SU-DHL-6 (cell line): ENCODE results near the gene TRMT44.
A peak's percentile ranks its signal among the peaks of the same experiment; 100 is the strongest.

Experiments used
- H2AFZ ChIP-seq: fragments of 200-600 bp; sonication (generic); 2 replicates; pipeline ENCODE4 v1.6.1; 2014; ENCODE audit warnings: low read depth, mild to moderate bottlenecking, moderate library complexity, mixed read lengths, antibody characterized with exemption, low read length; ENCODE audit not compliant: severe bottlenecking
- H3F3A ChIP-seq: fragments of 200-600 bp; shearing (Covaris generic); 2 replicates; pipeline ENCODE4 v1.6.0; 2016; ENCODE audit warnings: antibody characterized with exemption, mild to moderate bottlenecking; ENCODE audit not compliant: insufficient read depth
- H3K27ac ChIP-seq: fragments of 200-600 bp; sonication (generic); 2 replicates; pipeline ENCODE4 v1.5.1; 2016; ENCODE audit warnings: low read depth, mild to moderate bottlenecking, low read length, moderate library complexity, mixed read lengths
- H3K27me3 ChIP-seq: fragments of 200-600 bp; sonication (generic), shearing (Covaris generic); 2 replicates; pipeline ENCODE4 v1.6.0; 2014; ENCODE audit warnings: mild to moderate bottlenecking, low read length
- H3K36me3 ChIP-seq: fragments of 200-600 bp; sonication (generic); 2 replicates; pipeline ENCODE4 v1.6.1; 2014; ENCODE audit warnings: mild to moderate bottlenecking, low read length, mixed read lengths
- H3K4me2 ChIP-seq: fragments of 300-600, 200-600 bp; shearing (Covaris generic), sonication (generic); 2 replicates; pipeline ENCODE4 v1.6.0; 2014; ENCODE audit warnings: low read length, low read depth, mild to moderate bottlenecking; ENCODE audit not compliant: poor library complexity, severe bottlenecking
- H3K4me3 ChIP-seq: fragments of 200-600 bp; sonication (generic); 2 replicates; pipeline ENCODE4 v1.5.1; 2014; ENCODE audit warnings: antibody characterized with exemption, low read length, mild to moderate bottlenecking, mixed read lengths; ENCODE audit not compliant: insufficient read depth, poor library complexity, severe bottlenecking
- H3K79me2 ChIP-seq: fragments of 200-600 bp; sonication (generic); 2 replicates; pipeline ENCODE4 v1.6.1; 2014; ENCODE audit warnings: mild to moderate bottlenecking, low read length, moderate library complexity; ENCODE audit not compliant: insufficient read depth
- H3K9ac ChIP-seq: fragments of 200-600 bp; sonication (generic); 2 replicates; pipeline ENCODE4 v1.7.0; 2014; ENCODE audit warnings: mild to moderate bottlenecking, low read length
- H3K9me2 ChIP-seq: fragments of 200-600 bp; sonication (generic); replicated peaks from 2 replicates; pipeline ENCODE4 v1.6.1; 2014; ENCODE audit warnings: low read length; ENCODE audit not compliant: insufficient read depth
- H3K9me3 ChIP-seq: fragments of 200-600 bp; sonication (generic); 2 replicates; pipeline ENCODE4 v1.6.1; 2014; ENCODE audit warnings: low read length, mixed read lengths; ENCODE audit not compliant: insufficient read depth
- H4K20me1 ChIP-seq: fragments of 200-600 bp; sonication (generic); 2 replicates; pipeline ENCODE4 v1.6.1; 2014; ENCODE audit warnings: low read depth, mild to moderate bottlenecking, antibody characterized with exemption, low read length, moderate library complexity, mixed read lengths
- EZH2phosphoT487 ChIP-seq: fragments of 200-600 bp; sonication (generic), shearing (Covaris generic); conservative IDR thresholded peaks from 2 replicates; pipeline ENCODE4 v1.6.1; 2018; ENCODE audit warnings: mild to moderate bottlenecking, antibody characterized with exemption, low read length, moderate library complexity, mixed read lengths
- TF ChIP-seq, protein P1 (sequence below): fragments of 200-600 bp; sonication (generic); IDR thresholded peaks from one replicate; pipeline ENCODE4 v1.5.1; 2017; ENCODE audit warnings: antibody characterized with exemption, mild to moderate bottlenecking, low read length, moderate library complexity; ENCODE audit not compliant: insufficient read depth, poor library complexity, severe bottlenecking

Gene TRMT44

DNA sequence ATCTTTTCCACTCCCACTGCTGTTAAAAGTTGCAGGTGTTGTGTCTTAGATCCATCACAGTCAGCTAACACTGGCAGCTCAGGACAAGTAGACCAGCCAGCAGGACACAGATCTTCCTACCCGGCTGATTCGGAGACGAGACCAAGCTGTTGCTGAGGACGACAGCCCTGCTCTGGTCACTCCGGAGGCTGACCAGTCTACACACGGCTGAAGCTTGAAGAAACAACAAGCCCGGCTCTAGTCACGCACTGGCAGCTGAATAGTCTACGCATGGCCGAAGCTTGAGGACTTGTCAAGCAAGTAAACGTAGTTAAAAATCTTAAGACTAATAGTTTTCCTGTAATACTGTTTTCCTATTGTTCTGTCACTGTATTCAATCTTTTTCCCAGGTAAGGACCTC lies 1.8 kb upstream of the TRMT44 start:
- Histone ChIP-seq H3K36me3 (no peaks in the 10 kb centered on the region), H3K79me2 (peaks cover 82% of the 10 kb centered on the region), H3K9me3 (no peaks in the 10 kb centered on the region), H3K4me3 (no peak overlapping the region), H3K27ac (no peak overlapping the region), H4K20me1 (no peaks in the 10 kb centered on the region), H3K27me3 (no peaks in the 10 kb centered on the region), H3K9me2 (no peaks in the 10 kb centered on the region), H3K9ac (peak overlapping the region; percentile 94; the same call in 1 of the 2 replicates), H2AFZ (no peak overlapping the region), H3F3A (peaks cover 5% of the 10 kb centered on the region; the same call in 1 of the 2 replicates), H3K4me2 (peak overlapping the region; percentile 95)
- TF ChIP-seq, protein P1, sequence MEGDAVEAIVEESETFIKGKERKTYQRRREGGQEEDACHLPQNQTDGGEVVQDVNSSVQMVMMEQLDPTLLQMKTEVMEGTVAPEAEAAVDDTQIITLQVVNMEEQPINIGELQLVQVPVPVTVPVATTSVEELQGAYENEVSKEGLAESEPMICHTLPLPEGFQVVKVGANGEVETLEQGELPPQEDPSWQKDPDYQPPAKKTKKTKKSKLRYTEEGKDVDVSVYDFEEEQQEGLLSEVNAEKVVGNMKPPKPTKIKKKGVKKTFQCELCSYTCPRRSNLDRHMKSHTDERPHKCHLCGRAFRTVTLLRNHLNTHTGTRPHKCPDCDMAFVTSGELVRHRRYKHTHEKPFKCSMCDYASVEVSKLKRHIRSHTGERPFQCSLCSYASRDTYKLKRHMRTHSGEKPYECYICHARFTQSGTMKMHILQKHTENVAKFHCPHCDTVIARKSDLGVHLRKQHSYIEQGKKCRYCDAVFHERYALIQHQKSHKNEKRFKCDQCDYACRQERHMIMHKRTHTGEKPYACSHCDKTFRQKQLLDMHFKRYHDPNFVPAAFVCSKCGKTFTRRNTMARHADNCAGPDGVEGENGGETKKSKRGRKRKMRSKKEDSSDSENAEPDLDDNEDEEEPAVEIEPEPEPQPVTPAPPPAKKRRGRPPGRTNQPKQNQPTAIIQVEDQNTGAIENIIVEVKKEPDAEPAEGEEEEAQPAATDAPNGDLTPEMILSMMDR: no peak
- no peak for TF ChIP-seq EZH2phosphoT487

DNA sequence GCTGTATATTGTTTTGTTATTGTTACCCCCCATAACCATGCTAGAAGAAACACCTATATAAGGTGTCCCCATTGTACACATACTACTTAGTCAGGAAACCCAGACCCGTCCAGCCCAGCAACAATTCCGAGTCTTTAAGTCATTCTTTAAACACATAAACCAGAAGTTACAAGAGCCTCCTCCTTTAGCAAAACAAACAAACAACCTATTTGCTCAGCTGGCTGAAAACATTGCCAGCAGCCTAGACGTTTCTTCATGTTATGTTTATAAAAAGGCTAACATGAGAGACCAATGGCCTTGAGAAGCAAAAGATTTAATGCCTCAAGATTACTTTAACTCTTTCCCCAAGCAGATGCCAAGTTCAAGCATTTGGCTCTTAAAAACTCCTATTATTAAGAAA lies 1.4 kb upstream of the TRMT44 start:
- peaks cover 5% of the 10 kb centered on the region; the same call in 1 of the 2 replicates for H3F3A ChIP-seq
- no peaks in the 10 kb centered on the region for H3K9me2 ChIP-seq
- peak overlapping the region; percentile 94 for H3K9ac ChIP-seq
- no peak for TF ChIP-seq EZH2phosphoT487
- TF ChIP-seq, protein P1: no peak
- no peak overlapping the region for H2AFZ ChIP-seq
- peaks cover 84% of the 10 kb centered on the region for H3K79me2 ChIP-seq
- no peaks in the 10 kb centered on the region for H3K9me3 ChIP-seq
- peak overlapping the region; percentile 95 for H3K4me2 ChIP-seq
- H3K4me3 ChIP-seq: peak overlapping the region; percentile 96
- peak overlapping the region; percentile 80; the same call in 1 of the 2 replicates for H3K27ac ChIP-seq
- H3K27me3 ChIP-seq: no peaks in the 10 kb centered on the region
- no peaks in the 10 kb centered on the region for H4K20me1 ChIP-seq
- no peaks in the 10 kb centered on the region for H3K36me3 ChIP-seq

DNA sequence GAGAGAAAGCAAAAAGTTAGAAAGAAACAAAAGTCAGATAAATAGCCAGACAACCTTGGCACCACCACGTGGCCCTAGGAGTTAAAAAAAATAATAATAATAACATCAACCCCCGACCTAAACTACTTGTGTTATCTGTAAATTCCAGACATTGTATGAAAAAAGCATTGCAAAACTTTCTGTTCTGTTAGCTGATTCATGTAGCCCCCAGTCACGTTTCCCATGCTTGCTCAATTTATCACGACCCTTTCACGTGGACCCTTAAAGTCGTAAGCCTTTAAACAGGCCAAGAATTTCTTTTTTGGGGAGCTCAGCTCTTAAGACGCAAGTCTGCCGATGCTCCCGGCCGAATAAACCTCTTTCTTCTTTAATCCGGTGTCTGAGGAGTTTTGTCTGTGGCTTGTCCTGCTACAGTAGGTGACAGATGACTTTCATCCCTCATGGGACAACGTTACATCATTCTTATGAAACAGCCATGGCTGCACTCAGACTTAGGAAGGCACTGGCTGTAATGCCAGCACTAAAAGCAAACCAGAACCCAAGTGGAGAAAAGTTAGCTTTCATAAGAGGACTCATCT lies 574 bp upstream of the TRMT44 start:
- H3K27me3 ChIP-seq: no peaks in the 10 kb centered on the region
- H4K20me1 ChIP-seq: no peaks in the 10 kb centered on the region
- H3F3A ChIP-seq: peaks cover 5% of the 10 kb centered on the region; the same call in 1 of the 2 replicates
- peak overlapping the region; percentile 95 for H3K4me2 ChIP-seq
- H3K36me3 ChIP-seq: no peaks in the 10 kb centered on the region
- no peaks in the 10 kb centered on the region for H3K9me3 ChIP-seq
- peak overlapping the region; percentile 94 for H3K9ac ChIP-seq
- H3K9me2 ChIP-seq: no peaks in the 10 kb centered on the region
- peak overlapping the region; percentile 93 for H2AFZ ChIP-seq
- H3K27ac ChIP-seq: peak overlapping the region; percentile 80
- H3K4me3 ChIP-seq: peak overlapping the region; percentile 96
- TF ChIP-seq, protein P1: no peak
- TF ChIP-seq EZH2phosphoT487: no peak
- peaks cover 86% of the 10 kb centered on the region for H3K79me2 ChIP-seq
